Immature natural killer cell (primary cell): ENCODE results near the gene OR52E6. TPM values are rescaled to one million over a fixed set of nuclear protein-coding genes. Genes with fewer than 3 reads are reported as not detected.

Experiments used
- polyA plus RNA-seq, 3 donors: library from polyadenylated mRNA; unstranded; fragments of 300-500 nt; fragmentation: Illumina TruSeq; gene quantifications; one replicate each; pipeline ENCODE4 v1.2.3, GENCODE V29; 2021

The OR52E6 gene
- polyA plus RNA-seq, 3 donors from 2014 or later: not detected

Other genes starting within 250 kb of the OR52E6 start
- not detected for gene TRIM6, start 245.3 kb downstream of the OR52E6 start, polyA plus RNA-seq
- 10 to 100 TPM; 13.6 to 37.6 (median 18.8) TPM for gene TRIM34, start 216.9 kb downstream of the OR52E6 start, polyA plus RNA-seq
- 10 to 100 TPM in 2 of 3 donors, 1 to 10 TPM in 1; 8.9 to 19.8 (median 14.6) TPM for gene TRIM5, start 156.8 kb downstream of the OR52E6 start, polyA plus RNA-seq
- 100 to 1,000 TPM; 148 to 196 (median 166) TPM for gene TRIM22, start 152.1 kb downstream of the OR52E6 start, polyA plus RNA-seq
- under 1 TPM in 1 of 3 donors, not detected in 2; 0.28 TPM for gene OR56B1, start 105.4 kb downstream of the OR52E6 start, polyA plus RNA-seq
- gene OR52N4, start 87.7 kb downstream of the OR52E6 start, polyA plus RNA-seq: not detected
- gene OR52N5, start 58.5 kb downstream of the OR52E6 start, polyA plus RNA-seq: not detected
- not detected for gene OR52N1, start 50.6 kb downstream of the OR52E6 start, polyA plus RNA-seq
- gene OR52N2, start 33.0 kb downstream of the OR52E6 start, polyA plus RNA-seq: not detected
- gene OR52E8, start 15.8 kb upstream of the OR52E6 start, polyA plus RNA-seq: not detected
- not detected for gene OR52E4, start 38.7 kb upstream of the OR52E6 start, polyA plus RNA-seq
- gene OR52E5, start 51.3 kb upstream of the OR52E6 start, polyA plus RNA-seq: not detected
- gene OR56A3, start 100.4 kb upstream of the OR52E6 start, polyA plus RNA-seq: not detected
- not detected for gene OR56A5, start 126.6 kb upstream of the OR52E6 start, polyA plus RNA-seq
- gene OR52L1, start 145.1 kb upstream of the OR52E6 start, polyA plus RNA-seq: not detected
- gene OR56A4, start 165.0 kb upstream of the OR52E6 start, polyA plus RNA-seq: not detected
- gene OR56A1, start 188.9 kb upstream of the OR52E6 start, polyA plus RNA-seq: not detected